CD14-positive monocyte (primary cell): Measurements from ENCODE around the gene HYI. TPM values are rescaled to one million over a fixed set of nuclear protein-coding genes. Genes with fewer than 3 reads are reported as not detected.

Source experiments
- DNase-seq, 3 donors: peaks; one replicate each; pipeline ENCODE4 v3.0.0-alpha.2; 2011 to 2022
- H2AFZ ChIP-seq: 2 replicates; pipeline ENCODE4 v1.6.0; 2012; ENCODE audit warnings: mild to moderate bottlenecking, low read depth, low read length, inconsistent platforms; ENCODE audit not compliant: insufficient read depth, poor library complexity, severe bottlenecking
- H3K27ac ChIP-seq, 2 donors: 1 replicate in 1 of 2; 2 replicates in 1 of 2; pipeline ENCODE4 v1.5.1; 2012 to 2013; ENCODE audit warnings: low read length in 2 of 2, control low read depth in 1 of 2, inconsistent platforms in 1 of 2, low read depth in 1 of 2, mild to moderate bottlenecking in 1 of 2
- H3K27me3 ChIP-seq, 2 donors: one replicate each; pipeline versions ENCODE4 v1.6.0 to v1.6.1; 2011 to 2013; ENCODE audit warnings: low read length in 2 of 2; ENCODE audit not compliant: control insufficient read depth in 2 of 2, insufficient read depth in 2 of 2
- H3K36me3 ChIP-seq, 2 donors: replicated peaks in 1 of 2; 1 replicate in 1 of 2; 2 replicates in 1 of 2; pipeline versions ENCODE4 v1.5.1 to v1.6.1; 2012 to 2013; ENCODE audit warnings: low read length in 2 of 2, control low read depth in 1 of 2, inconsistent platforms in 1 of 2, mild to moderate bottlenecking in 1 of 2; ENCODE audit not compliant: insufficient read depth in 2 of 2, control insufficient read depth in 1 of 2
- H3K4me1 ChIP-seq, 2 donors: 1 replicate in 1 of 2; 2 replicates in 1 of 2; pipeline versions ENCODE4 v1.5.1 to v1.6.1; 2012 to 2013; ENCODE audit warnings: low read length in 2 of 2, control low read depth in 1 of 2, inconsistent platforms in 1 of 2, mild to moderate bottlenecking in 1 of 2, moderate library complexity in 1 of 2; ENCODE audit not compliant: insufficient read depth in 2 of 2, control insufficient read depth in 1 of 2
- H3K4me2 ChIP-seq: replicated peaks from 2 replicates; pipeline ENCODE3; 2012; ENCODE audit warnings: low read length, moderate library complexity, mild to moderate bottlenecking; ENCODE audit not compliant: poor library complexity, severe bottlenecking; ENCODE audit errors: extremely low read depth
- H3K4me3 ChIP-seq, 3 experiments: fragments of 200-600 bp in 1 of 3; sonication (generic) in 1 of 3; replicated peaks in 1 of 3; 1 replicate in 2 of 3; 2 replicates in 1 of 3; pipeline ENCODE4 v1.5.1; 2011 to 2013; ENCODE audit warnings: low read length in 3 of 3, mild to moderate bottlenecking in 3 of 3, control low read depth in 2 of 3, low read depth in 2 of 3, inconsistent platforms in 1 of 3, moderate library complexity in 1 of 3
- H3K79me2 ChIP-seq: 2 replicates; pipeline ENCODE4 v1.6.0; 2012; ENCODE audit warnings: mild to moderate bottlenecking, control low read depth, inconsistent platforms, low read length, moderate library complexity; ENCODE audit not compliant: insufficient read depth
- H3K9ac ChIP-seq: 2 replicates; pipeline ENCODE4 v1.6.0; 2017; ENCODE audit warnings: low read length, mild to moderate bottlenecking; ENCODE audit not compliant: insufficient read depth, poor library complexity, severe bottlenecking
- H3K9me3 ChIP-seq, 2 donors: replicated peaks in 1 of 2; 1 replicate in 1 of 2; 2 replicates in 1 of 2; pipeline versions ENCODE4 v1.5.1 to v1.6.1; 2012 to 2013; ENCODE audit warnings: low read length in 2 of 2, control low read depth in 1 of 2; ENCODE audit not compliant: control insufficient read depth in 1 of 2, insufficient read depth in 1 of 2
- H4K20me1 ChIP-seq: 2 replicates; pipeline ENCODE4 v1.6.0; 2012; ENCODE audit warnings: mild to moderate bottlenecking, low read length, control low read depth, moderate library complexity; ENCODE audit not compliant: insufficient read depth
- H3K27ac Mint-ChIP-seq, 7 donors: one replicate each; pipeline ENCODE4 v1.8.0; 2020; ENCODE audit warnings: mild to moderate bottlenecking in 7 of 7, mixed read lengths in 7 of 7, moderate library complexity in 6 of 7, inconsistent platforms in 2 of 7
- H3K27me3 Mint-ChIP-seq, 3 donors: one replicate each; pipeline ENCODE4 v1.8.0; 2021 to 2022; ENCODE audit warnings: low read depth in 3 of 3, mild to moderate bottlenecking in 3 of 3, mixed read lengths in 3 of 3, moderate library complexity in 3 of 3, inconsistent platforms in 1 of 3
- H3K36me3 Mint-ChIP-seq, 2 donors: one replicate each; pipeline ENCODE4 v1.8.0; 2020; ENCODE audit warnings: mixed read lengths in 2 of 2, inconsistent platforms in 1 of 2, mild to moderate bottlenecking in 1 of 2
- H3K4me1 Mint-ChIP-seq: one replicate; pipeline ENCODE4 v1.8.0; 2020; ENCODE audit warnings: mild to moderate bottlenecking, mixed read lengths
- H3K4me3 Mint-ChIP-seq, 2 donors: one replicate each; pipeline ENCODE4 v1.8.0; 2020; ENCODE audit warnings: mild to moderate bottlenecking in 2 of 2, mixed read lengths in 2 of 2, moderate library complexity in 1 of 2
- H3K9me3 Mint-ChIP-seq, 7 donors: one replicate each; pipeline ENCODE4 v1.8.0; 2020 to 2022; ENCODE audit warnings: mixed read lengths in 7 of 7, mild to moderate bottlenecking in 6 of 7, moderate library complexity in 6 of 7, inconsistent platforms in 2 of 7
- WGBS: methylation state at CpG from one replicate; pipeline ENCODE4 v1.1.5; 2013; ENCODE audit warnings: missing lambda C conversion rate; ENCODE audit not compliant: insufficient coverage; 5-methylcytosine and 5-hydroxymethylcytosine counted together
- intact Hi-C, 2 donors: fragments of 100-400 bp; cut with micrococcal nuclease; formaldehyde crosslinking; loops; one replicate each; pipeline versions ENCODE4 v1.15.0 to v1.15.1; 2023
- polyA plus RNA-seq, 3 donors: library from polyadenylated mRNA; depleted of rRNA in 1 of 3; unstranded in 2 of 3; stranded (reverse) in 1 of 3; fragments of 300-500 nt in 2 of 3; fragments of >200 nt in 1 of 3; fragmentation: Illumina TruSeq in 2 of 3; gene quantifications; 1 replicate in 2 of 3; 2 replicates in 1 of 3; pipeline ENCODE4 v1.2.3, GENCODE V29; 2012 to 2021
- TF ChIP-seq, protein P1 (sequence below): fragments of 200-600 bp; IDR thresholded peaks from one replicate; pipeline ENCODE4 v1.8.0; 2022; ENCODE audit warnings: antibody characterized with exemption, mild to moderate bottlenecking

The HYI gene
- polyA plus RNA-seq, 3 donors = 0.74 to 7.2 (median 1.6) TPM

DNA sequence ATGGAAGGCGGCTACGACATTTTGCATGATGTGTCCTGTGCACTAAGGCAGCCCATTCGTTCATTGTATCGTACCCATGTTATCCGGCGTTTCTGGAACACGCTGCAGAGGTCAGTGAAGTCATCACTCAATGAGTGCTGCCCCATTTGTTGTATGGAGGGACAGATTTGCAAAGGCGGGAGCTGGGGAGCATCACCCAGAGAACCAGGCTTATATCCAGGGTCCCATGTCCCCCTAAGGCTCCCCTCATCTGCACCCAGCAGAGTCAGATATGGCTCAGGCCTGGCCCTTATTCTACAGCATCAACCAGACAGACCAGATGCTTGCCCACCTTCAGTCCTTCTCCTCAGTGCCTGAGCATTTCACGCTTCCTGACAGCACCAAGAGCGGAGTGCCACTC lies 32.9 kb downstream of the HYI start:
- Histone ChIP-seq H3K79me2 (no peaks in the 10 kb centered on the region), H3K36me3 (peaks cover 97 to 99% of the 10 kb centered on the region in 2 donors), H3K4me3 (no peak overlapping the region), H3K4me2 (no peak overlapping the region), H3K9ac (no peak overlapping the region), H3K27ac (no peak overlapping the region), H2AFZ (no peak overlapping the region), H4K20me1 (no peaks in the 10 kb centered on the region), H3K9me3 (no peaks in the 10 kb centered on the region), H3K27me3 (no peaks in the 10 kb centered on the region), H3K4me1 (no peaks in the 10 kb centered on the region)
- no peak overlapping the region for H3K4me3 Mint-ChIP-seq
- peaks cover 32 to 65% of the 10 kb centered on the region in 2 donors for H3K36me3 Mint-ChIP-seq
- H3K4me1 Mint-ChIP-seq = no peaks in the 10 kb centered on the region
- intact Hi-C loops = no loop called here
- WGBS = 97% methylated on average over 9 of the region's 10 CpGs
- H3K9me3 Mint-ChIP-seq = peaks cover 0 to 3% (median 0%) of the 10 kb centered on the region in 7 donors
- no peak overlapping the region for H3K27ac Mint-ChIP-seq
- peaks cover 0 to 2% (median 0%) of the 10 kb centered on the region in 3 donors for H3K27me3 Mint-ChIP-seq
- TF ChIP-seq, protein P1, sequence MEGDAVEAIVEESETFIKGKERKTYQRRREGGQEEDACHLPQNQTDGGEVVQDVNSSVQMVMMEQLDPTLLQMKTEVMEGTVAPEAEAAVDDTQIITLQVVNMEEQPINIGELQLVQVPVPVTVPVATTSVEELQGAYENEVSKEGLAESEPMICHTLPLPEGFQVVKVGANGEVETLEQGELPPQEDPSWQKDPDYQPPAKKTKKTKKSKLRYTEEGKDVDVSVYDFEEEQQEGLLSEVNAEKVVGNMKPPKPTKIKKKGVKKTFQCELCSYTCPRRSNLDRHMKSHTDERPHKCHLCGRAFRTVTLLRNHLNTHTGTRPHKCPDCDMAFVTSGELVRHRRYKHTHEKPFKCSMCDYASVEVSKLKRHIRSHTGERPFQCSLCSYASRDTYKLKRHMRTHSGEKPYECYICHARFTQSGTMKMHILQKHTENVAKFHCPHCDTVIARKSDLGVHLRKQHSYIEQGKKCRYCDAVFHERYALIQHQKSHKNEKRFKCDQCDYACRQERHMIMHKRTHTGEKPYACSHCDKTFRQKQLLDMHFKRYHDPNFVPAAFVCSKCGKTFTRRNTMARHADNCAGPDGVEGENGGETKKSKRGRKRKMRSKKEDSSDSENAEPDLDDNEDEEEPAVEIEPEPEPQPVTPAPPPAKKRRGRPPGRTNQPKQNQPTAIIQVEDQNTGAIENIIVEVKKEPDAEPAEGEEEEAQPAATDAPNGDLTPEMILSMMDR = no peak
- no peak for DNase-seq

DNA sequence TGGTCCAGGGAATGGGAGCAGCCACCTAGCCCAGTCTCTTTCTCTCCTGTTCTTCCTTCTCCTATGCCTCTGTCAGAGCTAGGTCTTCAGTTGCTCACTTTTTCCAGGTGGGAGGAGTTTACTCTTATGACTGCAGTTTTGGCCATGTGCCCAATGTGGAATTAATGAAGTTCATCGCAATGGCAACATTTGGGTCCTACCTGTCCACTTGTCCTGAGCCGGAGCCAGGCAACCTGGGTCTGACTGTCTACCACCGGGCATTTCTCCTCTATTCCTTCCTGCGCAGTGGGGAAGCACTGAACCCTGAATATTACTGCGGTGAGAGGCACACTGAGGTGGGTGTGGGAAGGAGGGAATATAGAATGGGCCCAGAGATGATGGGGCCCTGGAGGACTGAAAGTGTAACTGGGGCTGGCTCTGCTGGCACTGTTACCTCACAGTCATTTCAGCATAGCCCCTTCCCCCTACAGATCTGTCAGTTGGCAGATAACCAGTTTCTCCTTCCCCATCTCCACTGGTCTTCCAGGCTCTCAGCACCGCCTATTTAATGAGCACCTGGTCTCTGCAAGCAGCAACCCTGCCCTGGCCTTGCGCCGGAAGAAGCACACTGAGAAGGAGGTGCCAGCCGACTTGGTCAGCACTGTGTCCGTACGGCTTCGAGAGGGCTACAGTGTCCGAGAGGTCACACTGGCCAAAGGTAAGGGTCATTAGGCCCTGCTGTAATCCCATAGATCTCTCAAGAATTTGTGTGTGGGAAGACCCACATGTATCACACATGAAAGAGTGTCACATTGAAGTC lies 33.9 kb downstream of the HYI start:
- TF ChIP-seq, protein P1 = no peak
- H3K9ac ChIP-seq = no peak overlapping the region
- no peaks in the 10 kb centered on the region for H3K9me3 ChIP-seq
- Mint-ChIP-seq H3K4me1 (no peaks in the 10 kb centered on the region), H3K4me3 (no peak overlapping the region), H3K36me3 (peaks cover 21 to 58% of the 10 kb centered on the region in 2 donors), H3K9me3 (peaks cover 0 to 3% (median 0%) of the 10 kb centered on the region in 7 donors), H3K27ac (peak overlapping the region in 1 of 7 donors; percentile 23), H3K27me3 (peaks cover 0 to 2% (median 0%) of the 10 kb centered on the region in 3 donors)
- no peak overlapping the region for H3K4me3 ChIP-seq
- intact Hi-C loops = no loop called here
- H3K36me3 ChIP-seq = peaks cover 96 to 99% of the 10 kb centered on the region in 2 donors
- DNase-seq = no peak
- H3K4me2 ChIP-seq = no peak overlapping the region
- H4K20me1 ChIP-seq = no peaks in the 10 kb centered on the region
- no peaks in the 10 kb centered on the region for H3K79me2 ChIP-seq
- no peak overlapping the region for H3K27ac ChIP-seq
- H2AFZ ChIP-seq = no peak overlapping the region
- H3K4me1 ChIP-seq = no peaks in the 10 kb centered on the region
- no peaks in the 10 kb centered on the region for H3K27me3 ChIP-seq
- 100% methylated on average over 7 of the region's 13 CpGs for WGBS
